ENCODE data around the gene SHROOM3.

SHROOM3 gene

DNA sequence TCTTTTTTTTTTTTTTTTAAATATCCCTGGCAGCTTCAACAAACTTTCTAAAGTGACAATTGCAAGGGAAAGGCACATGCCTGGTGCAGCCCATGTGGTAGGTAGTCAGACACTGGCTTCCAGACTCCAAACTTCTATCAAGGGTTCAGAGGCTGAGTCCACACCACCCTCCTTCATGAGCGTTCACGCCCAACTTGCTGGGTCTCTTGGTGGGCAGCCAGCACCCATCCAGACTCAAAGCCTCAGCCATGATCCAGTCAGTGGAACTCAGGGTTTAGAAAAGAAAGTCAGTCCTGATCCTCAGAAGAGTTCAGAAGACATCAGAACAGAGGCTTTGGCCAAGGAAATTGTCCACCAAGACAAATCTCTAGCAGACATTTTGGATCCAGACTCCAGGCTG, 321.4 kb downstream of the SHROOM3 start:
- DNase-seq = no peak

DNA sequence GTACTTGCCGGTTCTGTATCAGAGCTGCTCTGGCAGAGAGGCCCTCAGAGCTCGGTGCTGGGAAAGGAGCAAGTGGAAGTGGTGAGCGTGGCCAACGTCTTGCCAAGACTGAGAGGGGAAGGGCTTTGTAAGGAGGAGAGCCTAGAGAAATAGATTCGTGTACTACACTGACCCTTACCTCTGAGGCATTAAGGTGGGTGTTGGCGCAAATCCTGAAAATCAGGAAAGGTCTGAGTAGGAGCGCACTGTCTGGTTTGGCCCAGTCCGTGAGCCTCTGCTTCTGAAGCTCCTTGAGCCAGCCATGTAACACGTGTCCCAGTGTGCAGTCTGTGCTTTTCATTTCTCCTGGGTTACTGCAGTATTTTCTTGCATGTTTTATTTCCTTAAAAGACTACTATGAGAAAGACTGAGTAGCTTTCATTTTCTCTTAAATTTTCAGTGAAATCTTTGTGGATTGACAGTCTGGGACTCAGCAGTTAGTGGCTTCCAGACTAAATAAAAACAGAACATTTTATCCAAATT, 322.4 kb downstream of the SHROOM3 start:
- no peak for DNase-seq

DNA sequence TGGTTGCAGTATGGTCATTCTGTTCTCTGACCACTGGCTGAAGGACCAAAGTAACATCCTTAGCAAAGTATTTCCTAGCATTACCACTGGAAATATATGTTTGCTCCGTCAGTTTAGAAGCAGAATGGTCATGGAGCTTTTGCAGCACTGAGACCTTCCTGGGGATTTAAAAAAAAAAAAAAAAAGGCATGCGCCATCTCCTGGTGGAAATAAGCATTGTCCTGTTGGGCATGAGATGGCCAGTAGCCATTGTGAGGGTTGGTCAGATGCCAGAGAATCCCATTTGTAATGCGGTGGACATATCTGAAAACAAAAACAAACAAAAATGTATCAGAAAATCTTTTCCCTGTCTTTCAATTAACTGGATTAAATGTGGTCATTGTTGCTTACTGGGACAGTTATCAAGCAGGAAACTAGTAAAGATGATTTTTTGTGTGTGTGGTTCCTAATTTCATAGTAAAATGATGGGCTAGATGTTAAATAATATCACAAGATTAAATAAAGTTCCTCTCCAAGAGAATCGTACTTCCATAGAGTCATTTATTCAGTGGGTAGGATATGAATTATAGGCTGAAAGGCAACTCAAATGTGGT, 323.4 kb downstream of the SHROOM3 start:
- peak; percentile 67 for DNase-seq

- DNase-seq = no peak
These were observed 324.0 kb downstream of the SHROOM3 start for GRCh38 chr4:76758996-76759395.

GRCh38 chr4:76760193-76760592, 325.2 kb downstream of the SHROOM3 start:
- no peak for DNase-seq

- DNase-seq = no peak
These were observed 327.4 kb downstream of the SHROOM3 start for GRCh38 chr4:76762137-76763130.

DNA sequence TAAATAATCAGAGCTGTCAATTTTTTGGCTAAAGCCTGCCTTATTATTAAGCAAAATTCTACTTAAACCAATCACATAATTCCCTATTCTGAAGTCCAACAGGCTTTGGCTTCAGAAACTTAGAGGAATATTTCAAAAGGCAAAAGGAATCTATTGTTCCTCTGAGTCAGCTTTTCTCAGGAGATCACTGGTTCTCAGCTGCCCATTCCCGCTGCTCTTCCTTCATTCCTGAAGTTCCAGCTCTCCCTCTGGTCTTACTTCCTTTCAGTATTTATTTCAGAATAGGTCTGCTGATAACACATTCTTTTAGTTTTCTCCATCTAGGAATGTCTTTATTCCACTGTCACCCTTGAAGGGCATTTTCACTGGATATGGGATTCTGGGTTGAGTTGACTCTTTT, 329.2 kb downstream of the SHROOM3 start:
- DNase-seq = no peak

DNA sequence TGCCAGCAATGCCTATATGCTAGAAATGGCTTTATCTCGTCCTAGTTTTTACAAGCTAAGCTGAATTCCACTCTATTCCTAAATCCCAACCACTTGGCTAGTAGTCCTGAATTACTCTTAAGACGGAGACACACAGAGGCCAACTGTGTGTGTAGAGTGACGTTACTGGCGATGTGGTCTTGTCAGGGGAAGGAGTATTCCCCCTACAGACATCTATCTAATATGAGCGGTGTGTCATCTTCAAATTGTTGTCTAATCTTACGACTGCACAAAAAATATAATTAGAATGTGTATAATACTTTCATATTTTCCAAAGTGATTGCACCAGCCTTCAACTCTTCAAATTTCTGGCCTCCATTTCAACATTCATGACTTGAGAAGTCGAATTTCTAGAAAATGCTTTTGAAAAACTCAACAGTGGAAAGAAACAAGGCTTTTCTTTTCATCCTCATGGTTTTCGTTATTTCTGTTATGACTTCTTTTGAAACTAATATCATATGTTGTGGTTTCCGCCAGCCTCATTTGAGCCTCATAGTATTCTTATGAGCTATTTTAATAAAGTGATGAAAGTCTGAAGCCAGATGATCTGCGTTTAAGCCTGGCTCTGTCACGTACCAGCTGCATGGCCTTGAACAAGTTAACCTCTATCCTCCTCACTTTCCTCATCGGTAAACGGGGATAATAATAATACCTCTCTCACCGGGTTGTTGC, 330.6 kb downstream of the SHROOM3 start:
- no peak for DNase-seq

- DNase-seq = no peak
These were observed 333.0 kb downstream of the SHROOM3 start for GRCh38 chr4:76767983-76768382.

- peak; percentile 51 for DNase-seq
These were observed 337.6 kb downstream of the SHROOM3 start for GRCh38 chr4:76772498-76773106.

DNA sequence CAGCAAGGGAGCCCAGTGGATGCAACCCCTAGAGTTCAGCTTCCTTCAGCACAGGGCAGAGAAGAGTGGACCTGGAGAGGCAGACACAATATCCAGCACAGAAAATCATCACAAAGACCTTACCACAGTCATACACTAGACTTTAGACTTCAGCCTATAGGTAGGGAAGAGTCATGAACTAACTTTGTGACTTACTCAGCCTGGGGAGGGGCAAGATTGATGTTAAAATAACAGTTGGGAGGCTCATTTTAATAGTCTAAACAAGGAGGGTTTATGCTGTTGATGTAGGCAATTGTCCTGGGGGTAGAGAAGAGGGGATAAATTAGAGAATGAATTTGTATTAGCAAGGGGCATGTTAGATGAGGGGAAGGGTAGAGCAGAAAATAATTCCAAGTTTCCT, 338.7 kb downstream of the SHROOM3 start:
- DNase-seq = no peak

DNA sequence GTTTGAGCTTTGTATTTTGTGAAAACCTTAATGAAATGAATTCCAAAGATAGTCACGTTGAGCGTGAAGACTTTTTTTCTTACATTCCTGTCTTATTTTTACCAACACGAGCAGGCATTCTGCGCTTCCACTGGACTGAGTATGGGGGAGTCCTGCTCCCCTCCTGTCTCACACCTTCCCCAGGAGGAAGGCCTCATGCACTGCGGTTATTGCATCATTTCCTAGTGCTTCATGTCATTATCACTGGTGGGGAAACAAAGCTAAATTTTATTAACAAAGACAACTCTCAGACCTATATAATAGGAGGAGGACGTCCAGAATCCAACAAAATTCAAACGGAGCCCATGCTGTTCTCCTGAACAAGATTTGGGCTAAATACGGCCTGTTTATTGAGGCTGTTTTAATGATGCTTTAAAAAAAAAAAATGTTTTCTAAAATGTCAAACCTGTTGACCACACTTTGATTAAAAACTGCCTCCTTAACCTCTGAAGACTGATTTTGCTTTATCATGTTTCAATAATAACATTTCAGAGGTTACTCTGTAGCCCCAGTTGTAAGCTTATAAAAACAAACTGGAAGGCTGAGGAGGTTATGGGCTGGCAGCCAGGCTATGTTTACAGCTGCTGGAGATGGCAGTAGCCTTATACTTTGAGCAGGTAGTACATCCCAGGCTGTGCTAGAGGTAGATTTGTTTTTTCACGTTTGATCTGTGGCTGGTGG, 344.9 kb downstream of the SHROOM3 start:
- no peak for DNase-seq

DNA sequence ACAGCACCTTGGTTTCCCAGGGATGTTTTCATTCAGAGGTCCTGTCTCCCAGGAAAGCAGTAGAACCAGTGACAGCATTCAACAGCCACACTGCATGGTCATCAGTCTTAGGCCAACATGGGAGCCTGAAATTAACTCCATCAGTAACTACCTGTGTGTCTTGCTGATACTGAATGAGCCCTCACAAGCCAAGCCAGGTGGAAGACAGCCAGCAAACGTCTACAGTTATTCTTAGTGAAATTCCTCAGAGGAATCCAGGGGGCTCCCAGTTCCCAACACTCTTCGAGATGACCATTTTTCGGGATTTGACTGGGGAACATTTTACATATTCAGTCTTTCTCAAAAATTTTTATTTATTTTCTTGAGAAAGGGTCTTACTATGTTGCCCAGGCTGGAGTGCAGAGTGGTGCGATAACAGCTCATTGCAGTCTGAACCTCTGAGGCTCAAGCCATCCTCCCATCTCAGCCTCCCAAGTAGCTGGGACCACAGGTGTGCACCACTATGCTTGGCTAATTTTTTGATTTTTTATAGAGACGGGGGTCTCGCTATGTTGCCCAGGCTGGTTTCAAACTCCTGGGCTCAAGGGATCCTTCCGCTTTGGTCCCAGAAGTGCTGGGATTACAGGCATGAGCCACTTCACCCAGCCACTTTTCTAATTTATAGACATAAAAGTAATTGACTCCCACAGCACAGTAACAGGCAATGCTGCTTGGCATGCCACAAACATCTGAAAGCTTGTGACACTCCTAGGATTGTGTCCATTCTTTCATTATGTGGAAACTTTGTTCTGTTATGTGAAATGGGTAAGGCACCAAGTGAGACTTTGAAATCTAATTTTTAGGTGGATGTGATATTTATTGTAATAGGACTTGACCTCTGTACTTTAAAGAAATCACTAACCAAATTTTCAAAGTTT, 346.0 kb downstream of the SHROOM3 start:
- DNase-seq = no peak

- no peak for DNase-seq
These were observed 346.9 kb downstream of the SHROOM3 start for GRCh38 chr4:76781698-76782595.

DNA sequence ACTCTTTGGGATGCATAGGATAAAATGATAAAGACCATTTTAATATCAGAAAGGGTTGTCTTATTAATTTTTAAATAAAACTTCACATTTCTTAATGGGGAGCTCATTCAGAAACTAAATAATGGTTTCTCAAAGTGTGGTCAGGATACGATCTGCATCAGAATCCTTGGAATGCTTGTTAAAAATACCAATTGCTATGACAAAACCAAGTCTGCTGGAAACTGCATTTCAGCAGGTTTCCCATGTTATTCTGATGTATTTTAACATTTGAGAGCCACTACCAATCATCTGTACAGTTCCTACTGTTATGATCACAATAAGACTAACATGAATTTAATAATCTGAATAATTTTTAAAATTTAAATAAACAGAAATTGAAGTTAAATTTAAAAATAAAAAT, 347.8 kb downstream of the SHROOM3 start:
- no peak for DNase-seq

DNA sequence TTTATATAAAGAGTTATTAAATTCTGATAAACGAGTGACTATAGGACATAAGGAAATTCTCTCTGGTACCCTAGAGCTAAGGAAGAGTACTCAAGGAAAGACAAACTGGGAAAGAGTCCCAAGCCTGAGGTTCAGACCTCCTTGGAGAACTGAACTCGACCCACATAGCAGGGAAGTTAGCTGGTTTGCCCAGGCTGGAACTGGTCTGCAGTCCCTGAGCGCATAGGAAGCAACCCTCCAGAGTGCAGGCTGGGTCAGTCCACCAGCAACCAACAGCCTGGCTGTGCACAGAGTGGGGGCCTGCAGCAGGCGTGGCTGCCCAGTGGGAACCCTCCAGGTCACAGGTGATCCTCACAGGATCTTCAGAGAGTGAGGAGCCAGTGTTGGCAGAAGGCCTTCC, 348.8 kb downstream of the SHROOM3 start:
- no peak for DNase-seq

DNA sequence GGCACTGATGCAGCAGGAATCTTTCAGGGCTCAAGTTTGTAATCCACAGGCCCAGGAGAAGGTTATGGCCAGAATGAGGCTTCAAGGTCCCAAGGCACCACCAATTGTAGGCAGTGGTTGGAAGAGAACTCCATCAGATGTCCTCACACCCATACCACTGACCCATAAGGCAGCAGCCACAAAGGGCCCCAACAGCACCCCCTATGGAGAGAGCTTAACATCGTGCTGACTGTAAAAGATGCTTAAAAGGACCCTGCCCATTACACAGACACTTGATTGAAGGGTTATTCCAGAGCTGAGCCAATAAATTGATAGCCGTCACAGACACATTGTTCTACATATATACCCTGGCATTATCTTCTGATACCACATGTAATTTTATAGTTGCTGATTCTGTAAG, 349.2 kb downstream of the SHROOM3 start:
- DNase-seq = peak; percentile 29

DNA sequence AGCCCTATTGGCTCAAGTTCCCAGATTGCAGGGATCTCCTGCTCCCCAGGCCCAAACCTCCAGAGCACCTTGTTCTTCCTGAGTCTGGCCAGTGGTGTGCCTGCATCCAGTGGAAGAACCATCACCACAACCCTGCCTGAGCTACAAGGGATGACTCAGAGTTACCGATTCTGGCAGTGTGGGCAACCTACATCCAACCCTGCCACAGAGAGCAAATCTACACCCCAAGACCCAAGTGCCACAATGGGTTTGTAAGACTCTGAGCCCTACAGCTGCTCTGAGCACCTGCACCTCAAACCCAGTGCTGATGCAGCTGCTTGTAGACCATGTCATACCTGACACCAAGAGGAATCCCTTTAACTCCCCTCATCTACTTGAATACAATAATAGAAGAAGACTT, 352.9 kb downstream of the SHROOM3 start:
- DNase-seq = no peak

- peak; percentile 36 for DNase-seq
These were observed 355.3 kb downstream of the SHROOM3 start for GRCh38 chr4:76790377-76790776.

DNA sequence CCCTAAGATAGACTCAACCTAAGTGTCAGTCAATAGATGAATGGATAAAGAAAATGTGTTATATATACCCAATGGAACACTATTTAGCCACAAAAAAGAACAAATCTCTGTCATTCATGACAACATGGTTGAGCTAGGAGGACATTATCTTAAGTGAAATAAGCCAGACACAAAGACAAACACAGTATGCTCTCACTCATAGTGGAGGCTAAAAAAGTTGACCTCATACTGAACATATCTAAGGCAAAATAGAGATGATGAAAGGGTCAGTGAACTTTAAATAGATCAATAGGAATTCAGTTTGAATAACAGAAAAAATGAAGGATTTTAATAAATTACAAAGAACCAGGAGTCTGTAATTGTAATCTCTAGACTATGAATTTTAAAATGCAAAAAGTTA, 356.4 kb downstream of the SHROOM3 start:
- DNase-seq = no peak
